GM21528 (cell line): Measurements from ENCODE around the gene ECPAS.
"Not testable (repeated sequence)": the region's sequence is repeated elsewhere in the genome, so short reads cannot be mapped to it uniquely, and the experiment has no call there.

Experiments
- ATAC-seq: cut with Tn5 transposase; IDR thresholded peaks from one replicate; pipeline ENCODE4 v1.9.1; 2021; ENCODE audit warnings: mild to moderate bottlenecking, moderate library complexity; ENCODE audit not compliant: unreplicated experiment, low FRiP score

The ECPAS gene

DNA sequence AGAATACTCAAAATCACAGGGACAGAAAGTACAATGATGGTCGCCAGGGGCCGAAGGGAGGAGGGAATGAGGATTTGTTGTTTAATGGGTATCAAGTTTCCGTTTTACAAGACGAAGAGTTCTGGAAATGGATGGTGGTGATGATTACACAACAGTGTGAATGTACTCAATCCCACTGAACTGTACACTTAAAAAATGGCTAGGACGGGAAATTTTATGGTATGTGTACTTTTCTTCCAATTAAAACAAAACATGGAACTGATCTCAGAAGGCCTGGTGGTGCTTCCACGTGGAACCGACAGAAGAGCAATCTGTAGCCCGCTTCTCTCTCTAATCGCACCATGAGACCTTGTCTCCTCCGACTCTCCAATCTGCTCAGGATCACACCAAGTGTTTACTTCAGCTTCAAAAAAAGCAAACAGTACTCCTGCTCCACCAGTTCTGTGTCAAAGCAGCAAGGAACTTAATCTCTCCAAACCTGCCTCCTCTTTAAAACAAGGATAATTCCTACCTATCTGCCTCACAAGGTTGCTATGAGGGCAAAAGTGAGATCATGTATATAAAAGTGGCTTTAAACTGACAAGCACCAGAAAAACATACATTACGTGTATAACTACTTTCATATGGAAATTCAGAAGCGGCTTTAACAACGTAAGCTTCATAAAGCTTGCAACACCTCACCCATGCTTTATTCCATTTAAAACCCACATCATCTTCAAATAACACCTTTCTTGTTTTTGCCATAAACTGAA, 2.1 kb downstream of the ECPAS start:
- no peak for ATAC-seq

DNA sequence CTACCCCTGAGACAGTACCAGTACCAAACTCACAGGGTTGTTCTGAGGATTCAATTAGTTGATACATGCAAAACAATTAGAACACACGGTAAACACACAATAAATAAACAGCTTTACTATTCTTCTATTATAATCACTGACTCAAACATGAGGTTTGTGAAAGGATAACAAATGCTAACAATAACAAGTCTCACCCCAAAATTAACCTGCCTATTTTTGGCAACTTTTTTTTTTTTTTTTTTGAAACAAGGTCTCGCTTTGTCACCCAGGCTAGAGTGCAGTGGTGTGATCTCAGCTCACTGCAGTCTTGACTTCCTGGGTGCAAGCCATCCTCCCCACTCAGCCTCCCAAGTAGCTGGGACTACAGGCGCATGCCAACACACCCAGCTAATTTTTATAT, 6.5 kb downstream of the ECPAS start:
- no peak for ATAC-seq

GRCh38 chr9:111475195-111475594, 9.0 kb downstream of the ECPAS start:
- ATAC-seq: no peak

DNA sequence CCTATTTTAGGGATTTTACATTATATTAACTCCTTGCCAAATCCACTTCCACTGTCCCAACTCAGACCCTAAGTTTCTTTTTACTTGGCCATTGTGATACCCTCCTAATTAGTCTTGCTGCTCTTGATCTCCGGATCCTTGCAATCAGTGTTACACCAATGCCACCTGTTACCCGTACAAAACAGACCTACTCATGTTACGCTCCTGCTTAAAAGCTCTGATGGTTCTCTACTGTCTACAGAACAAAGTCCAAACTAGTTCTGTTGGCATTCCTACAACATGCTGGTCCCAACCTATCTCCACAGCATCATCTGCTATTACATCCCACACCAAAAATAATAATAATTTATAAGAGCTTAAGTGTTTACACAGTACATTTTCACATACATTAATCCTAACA, 9.8 kb downstream of the ECPAS start:
- no peak for ATAC-seq

GRCh38 chr9:111467778-111468367, 16.3 kb downstream of the ECPAS start:
- ATAC-seq: no peak

GRCh38 chr9:111463048-111463447, 21.1 kb downstream of the ECPAS start:
- ATAC-seq: no peak

GRCh38 chr9:111458139-111459009, 25.8 kb downstream of the ECPAS start:
- no peak for ATAC-seq

DNA sequence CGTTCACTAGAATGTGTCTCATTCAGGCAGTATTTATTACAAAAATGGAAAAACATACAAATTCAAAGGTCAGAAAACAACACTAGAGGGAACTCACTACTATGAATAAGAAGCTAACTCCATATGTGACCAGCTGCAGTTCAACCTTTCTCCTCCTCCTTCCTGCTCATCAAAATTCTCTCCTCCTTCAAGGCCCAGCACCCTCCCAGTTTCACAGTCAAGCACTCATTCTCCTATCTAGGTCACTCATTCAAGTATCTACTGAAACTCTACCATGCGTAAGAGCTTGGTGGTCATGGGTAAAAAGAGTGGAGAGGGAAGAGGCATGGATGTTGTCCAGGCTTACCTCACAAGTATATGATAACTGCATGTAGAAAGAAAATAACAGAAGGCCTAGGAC, 27.7 kb downstream of the ECPAS start:
- peak; percentile 63 for ATAC-seq

DNA sequence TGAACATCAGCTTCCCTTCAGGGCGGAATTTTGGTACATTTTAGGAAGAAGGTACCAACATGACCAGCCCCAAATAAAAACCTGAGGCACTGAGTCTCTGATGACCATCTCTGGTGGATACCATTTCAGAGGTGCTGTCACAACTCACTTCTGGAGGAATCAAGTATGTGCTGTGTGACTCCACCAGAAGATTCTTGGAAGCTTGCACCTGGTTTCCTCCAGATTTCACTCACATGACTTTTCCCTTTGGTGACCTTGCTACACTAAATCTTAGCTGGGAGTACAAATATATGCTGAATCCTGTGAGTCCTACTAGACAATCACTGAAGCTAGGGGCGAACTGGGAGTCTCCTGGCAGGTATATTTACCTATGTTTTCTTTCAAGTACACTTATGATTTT, 28.5 kb downstream of the ECPAS start:
- ATAC-seq: no peak

GRCh38 chr9:111454751-111455150, 29.4 kb downstream of the ECPAS start:
- ATAC-seq: no peak

GRCh38 chr9:111451570-111451969, 32.6 kb downstream of the ECPAS start:
- no peak for ATAC-seq

- ATAC-seq: no peak
These were observed 34.1 kb downstream of the ECPAS start for GRCh38 chr9:111450124-111450523.

- ATAC-seq: no peak
These were observed 34.5 kb downstream of the ECPAS start for GRCh38 chr9:111449705-111450104.

DNA sequence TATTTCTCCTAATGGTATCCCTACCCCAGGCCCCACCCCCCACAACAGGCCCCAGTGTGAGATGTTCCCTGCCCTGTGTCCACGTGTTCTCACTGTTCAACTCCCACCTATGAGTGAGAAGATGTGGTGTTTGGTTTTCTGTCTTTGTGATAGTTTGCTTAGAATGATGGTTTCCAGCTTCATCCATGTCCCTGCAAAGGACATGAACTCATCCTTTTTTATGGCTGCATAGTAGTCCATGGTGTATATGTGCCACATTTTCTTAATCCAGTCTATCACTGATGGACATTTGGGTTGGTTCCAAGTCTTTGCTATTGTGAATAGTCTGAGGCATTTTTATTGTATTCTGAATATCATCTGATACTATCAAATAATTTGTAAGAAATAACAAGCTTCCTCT, 38.4 kb downstream of the ECPAS start:
- not testable (repeated sequence) for ATAC-seq

GRCh38 chr9:111443454-111443853, 40.7 kb downstream of the ECPAS start:
- no peak for ATAC-seq

- no peak for ATAC-seq
These were observed 41.7 kb downstream of the ECPAS start for GRCh38 chr9:111442360-111443027.

DNA sequence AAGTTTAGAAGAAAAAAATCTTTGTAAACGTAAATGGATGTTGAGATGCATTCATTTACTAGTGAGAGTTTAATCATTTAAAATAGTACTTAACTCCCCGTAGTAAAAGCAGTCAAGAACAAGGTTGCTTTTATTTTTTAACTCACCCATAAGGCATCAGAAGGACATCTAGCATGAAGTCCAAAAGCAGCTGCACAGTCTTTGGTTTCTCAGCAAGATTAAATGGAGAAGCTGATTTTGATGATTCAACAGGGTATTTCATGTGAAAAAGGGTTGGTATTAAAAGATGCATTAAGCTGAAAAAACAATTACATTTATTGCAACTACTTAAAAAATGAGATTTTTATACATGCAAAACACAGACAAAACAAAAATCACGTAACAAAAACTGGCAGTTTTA, 44.0 kb downstream of the ECPAS start:
- ATAC-seq: no peak

- no peak for ATAC-seq
These were observed 45.5 kb downstream of the ECPAS start for GRCh38 chr9:111438541-111439235.

DNA sequence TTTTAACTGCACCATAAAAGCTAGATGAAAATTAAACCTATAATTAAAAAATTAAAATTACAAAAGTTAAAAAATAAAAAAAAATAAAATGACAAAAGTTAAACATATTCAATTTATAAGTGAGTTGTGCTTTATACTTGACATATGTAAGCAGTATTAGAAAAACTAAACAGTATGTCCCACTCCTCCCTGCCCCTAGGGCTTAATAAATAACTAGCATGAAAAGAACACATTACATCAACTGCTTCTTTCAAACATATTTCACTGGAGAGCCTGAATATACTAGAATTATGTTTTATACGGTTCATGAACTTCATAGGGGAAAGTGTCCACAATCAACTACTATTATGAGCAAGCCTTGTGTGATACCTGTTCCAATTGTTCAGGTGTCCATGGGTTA, 47.6 kb downstream of the ECPAS start:
- no peak for ATAC-seq

- ATAC-seq: no peak
These were observed 51.1 kb downstream of the ECPAS start for GRCh38 chr9:111433082-111433481.
